Bronchial epithelial cell (primary cell): ENCODE results near the gene GLOD5. TPM values are rescaled to one million over a fixed set of nuclear protein-coding genes. Genes with fewer than 3 reads are reported as not detected.
A peak's percentile ranks its signal among the peaks of the same experiment; 100 is the strongest.

ENCODE experiments used
- DNase-seq: peaks from one replicate; pipeline ENCODE4 v3.0.0-alpha.2; 2010; ENCODE audit warnings: low read depth
- FAIRE-seq: peaks from 2 replicates; lab custom pipeline; 2011; peaks lifted over from hg19 to GRCh38; lab: Jason Lieb, UNC
- H3K27me3 ChIP-seq: 2 replicates; pipeline ENCODE4 v1.5.1; 2011; ENCODE audit warnings: low read length; ENCODE audit not compliant: control insufficient read depth, insufficient read depth
- H3K36me3 ChIP-seq: 2 replicates; pipeline ENCODE4 v1.5.1; 2011; ENCODE audit warnings: low read length; ENCODE audit not compliant: control insufficient read depth, insufficient read depth
- H3K4me3 ChIP-seq: 2 replicates; pipeline ENCODE4 v1.5.1; 2011; ENCODE audit warnings: mild to moderate bottlenecking, low read depth, low read length, control low read depth
- total RNA-seq: library from RNA; depleted of rRNA; stranded (reverse); fragments of >200 nt; gene quantifications from 2 replicates; pipeline ENCODE4 v1.2.1, GENCODE V29; 2014
- TF ChIP-seq, protein P1 (sequence below): IDR thresholded peaks from 2 replicates; pipeline ENCODE4 v1.5.1; 2011; ENCODE audit warnings: mild to moderate bottlenecking, moderate library complexity, low read length, control low read depth, inconsistent platforms; ENCODE audit not compliant: insufficient read depth, severe bottlenecking

Gene GLOD5
- total RNA-seq, 1 donor from 2014 or later, result not detected

DNA sequence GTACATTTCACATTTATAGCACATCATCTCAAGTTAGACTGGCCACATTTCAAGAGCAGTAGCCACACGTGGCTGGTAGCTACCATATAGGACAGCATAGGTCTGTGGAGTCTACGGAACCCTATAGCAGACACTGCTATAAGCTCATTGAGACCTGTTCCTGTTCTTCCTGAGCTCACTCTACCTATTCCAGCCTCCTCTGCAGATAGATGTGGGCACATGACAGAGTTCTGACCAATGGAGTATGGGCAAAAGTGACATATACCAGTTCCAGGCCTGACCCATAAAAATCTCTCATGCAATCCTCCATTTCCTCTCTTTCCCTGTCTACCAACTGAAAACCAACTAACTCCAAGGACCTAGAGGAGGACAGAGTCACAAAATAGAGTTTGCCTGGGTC lies 36.8 kb downstream of the GLOD5 start:
- no peak for FAIRE-seq
- TF ChIP-seq, protein P1, sequence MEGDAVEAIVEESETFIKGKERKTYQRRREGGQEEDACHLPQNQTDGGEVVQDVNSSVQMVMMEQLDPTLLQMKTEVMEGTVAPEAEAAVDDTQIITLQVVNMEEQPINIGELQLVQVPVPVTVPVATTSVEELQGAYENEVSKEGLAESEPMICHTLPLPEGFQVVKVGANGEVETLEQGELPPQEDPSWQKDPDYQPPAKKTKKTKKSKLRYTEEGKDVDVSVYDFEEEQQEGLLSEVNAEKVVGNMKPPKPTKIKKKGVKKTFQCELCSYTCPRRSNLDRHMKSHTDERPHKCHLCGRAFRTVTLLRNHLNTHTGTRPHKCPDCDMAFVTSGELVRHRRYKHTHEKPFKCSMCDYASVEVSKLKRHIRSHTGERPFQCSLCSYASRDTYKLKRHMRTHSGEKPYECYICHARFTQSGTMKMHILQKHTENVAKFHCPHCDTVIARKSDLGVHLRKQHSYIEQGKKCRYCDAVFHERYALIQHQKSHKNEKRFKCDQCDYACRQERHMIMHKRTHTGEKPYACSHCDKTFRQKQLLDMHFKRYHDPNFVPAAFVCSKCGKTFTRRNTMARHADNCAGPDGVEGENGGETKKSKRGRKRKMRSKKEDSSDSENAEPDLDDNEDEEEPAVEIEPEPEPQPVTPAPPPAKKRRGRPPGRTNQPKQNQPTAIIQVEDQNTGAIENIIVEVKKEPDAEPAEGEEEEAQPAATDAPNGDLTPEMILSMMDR, result no peak
- no peak for DNase-seq
- no peaks in the 10 kb centered on the region for H3K36me3 ChIP-seq
- H3K27me3 ChIP-seq, result no peaks in the 10 kb centered on the region
- no peak overlapping the region for H3K4me3 ChIP-seq

DNA sequence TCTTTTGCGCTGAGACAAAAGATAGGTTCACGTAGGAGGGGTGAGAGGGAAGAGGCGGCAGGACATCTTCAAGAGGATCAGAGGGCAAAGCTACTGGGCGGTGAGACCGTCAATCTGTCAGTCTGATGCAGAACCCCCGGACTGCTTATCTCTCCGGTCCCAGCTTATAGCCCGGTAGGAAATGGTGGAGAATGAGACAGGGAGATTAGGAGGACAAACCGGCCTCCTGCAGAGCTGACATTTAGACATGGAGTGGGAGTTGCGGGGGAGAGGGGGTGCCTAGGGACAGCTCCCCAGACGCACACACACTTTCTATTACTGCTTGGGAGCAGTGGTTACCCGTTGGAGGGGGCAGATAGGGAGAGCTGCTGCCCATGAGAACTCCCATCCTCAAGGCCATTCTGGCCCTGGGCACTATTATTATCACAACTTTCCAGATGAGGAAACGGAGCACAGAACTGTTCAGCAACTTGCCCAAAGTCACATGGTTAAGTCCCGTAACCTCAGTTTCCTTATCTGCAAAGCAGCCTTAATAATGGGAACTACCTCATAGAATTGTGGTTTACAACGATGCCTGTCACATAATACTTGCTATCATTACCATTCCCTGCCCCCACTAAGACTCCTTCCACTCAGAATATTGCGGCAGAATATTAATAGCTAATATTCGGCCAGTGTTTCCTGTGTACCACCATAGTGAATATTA lies 39.2 kb downstream of the GLOD5 start:
- TF ChIP-seq, protein P1, result no peak
- FAIRE-seq (no peak), DNase-seq (no peak)
- Histone ChIP-seq H3K27me3 (no peaks in the 10 kb centered on the region), H3K4me3 (peak overlapping the region; percentile 45), H3K36me3 (peaks cover 3% of the 10 kb centered on the region)

DNA sequence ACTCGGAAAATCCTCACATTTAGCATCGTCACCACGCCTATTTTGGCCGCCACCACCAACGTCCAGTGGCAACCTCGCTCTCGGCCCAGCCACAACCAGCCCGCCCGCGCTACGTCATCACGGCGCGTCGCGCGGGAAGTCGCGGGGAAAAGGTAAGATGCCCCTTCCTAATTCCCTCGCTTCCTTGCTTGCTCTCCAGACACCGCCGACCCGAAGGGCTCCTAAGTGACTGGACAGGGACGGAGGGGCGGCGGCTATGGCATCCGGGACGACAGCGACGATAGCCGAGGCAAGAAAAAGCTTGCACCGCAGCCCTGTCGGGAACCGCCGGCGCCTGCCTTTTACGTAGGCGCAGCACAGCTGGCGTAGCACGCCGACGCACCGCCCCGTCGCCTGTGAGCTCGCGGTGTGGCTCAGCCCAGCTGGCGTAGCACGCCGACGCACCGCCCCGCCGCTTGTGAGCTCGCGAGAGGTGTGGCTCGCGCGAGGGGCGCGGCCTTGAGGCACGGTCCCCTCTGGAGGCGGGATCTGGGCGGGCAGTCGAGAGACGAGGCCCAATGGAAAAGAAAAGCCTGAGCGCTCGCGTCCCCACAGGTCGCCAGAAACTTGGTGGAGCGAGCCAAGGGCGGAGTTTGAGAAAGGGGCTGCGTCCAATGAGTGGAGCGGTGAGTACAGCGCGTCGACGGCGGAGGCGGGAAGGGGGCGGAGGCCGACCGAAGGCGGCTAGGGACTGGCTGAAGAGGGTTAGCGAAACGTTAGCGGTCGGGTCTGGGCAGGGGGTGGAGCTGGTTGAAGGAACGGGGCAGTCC lies 39.9 kb downstream of the GLOD5 start, which contains the start of gene HDAC6:
Gene HDAC6, plus strand, starts transcription at position 788 of the 809 bp plus-strand sequence. CDS start 626 bp downstream, outside the sequence.
- peak; percentile 94 for DNase-seq
- H3K36me3 ChIP-seq, result peaks cover 3% of the 10 kb centered on the region
- H3K27me3 ChIP-seq, result no peaks in the 10 kb centered on the region
- FAIRE-seq, result no peak
- TF ChIP-seq, protein P1, result no peak
- peak within 1 kb of the TSS; percentile 67 for H3K4me3 ChIP-seq

DNA sequence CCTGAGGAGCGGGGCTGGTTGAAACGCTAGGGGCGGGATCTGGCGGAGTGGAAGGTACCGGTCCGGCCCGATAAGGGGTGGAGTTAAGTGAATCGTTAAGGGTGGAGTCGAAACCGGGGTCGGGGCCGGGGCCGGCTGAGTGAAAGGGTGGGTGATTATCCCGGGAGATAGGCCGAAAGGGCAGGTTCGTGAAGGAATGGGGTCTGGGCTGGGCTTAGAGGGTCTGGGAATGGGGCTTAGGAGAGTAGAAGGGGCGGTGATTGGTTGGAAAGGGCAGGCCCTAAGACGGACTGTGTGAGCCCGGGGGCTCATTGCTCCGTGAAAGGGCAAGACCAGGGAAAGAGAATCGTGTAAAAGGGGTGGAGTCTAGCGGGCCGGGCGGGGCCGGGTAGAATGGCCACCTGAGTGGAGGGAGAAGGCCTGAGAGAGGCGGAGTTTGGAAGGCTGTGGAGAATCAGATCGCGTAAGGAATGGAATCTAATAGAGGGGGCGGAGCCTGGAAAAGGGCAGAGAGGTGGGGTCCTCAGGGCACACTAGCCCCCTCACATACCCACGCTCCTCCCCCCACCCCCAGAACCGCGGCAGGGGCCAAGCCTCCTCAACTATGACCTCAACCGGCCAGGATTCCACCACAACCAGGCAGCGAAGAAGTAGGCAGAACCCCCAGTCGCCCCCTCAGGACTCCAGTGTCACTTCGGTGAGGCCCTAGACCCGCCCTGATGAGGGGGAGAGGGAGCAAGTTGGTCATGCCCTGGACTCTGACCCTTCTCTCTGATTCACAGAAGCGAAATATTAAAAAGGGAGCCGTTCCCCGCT lies 40.8 kb downstream of the GLOD5 start:
- DNase-seq, result peak; percentile 71
- TF ChIP-seq, protein P1, result no peak
- peaks cover 3% of the 10 kb centered on the region for H3K36me3 ChIP-seq
- H3K27me3 ChIP-seq, result no peaks in the 10 kb centered on the region
- FAIRE-seq, result no peak
- peak overlapping the region; percentile 67 for H3K4me3 ChIP-seq

DNA sequence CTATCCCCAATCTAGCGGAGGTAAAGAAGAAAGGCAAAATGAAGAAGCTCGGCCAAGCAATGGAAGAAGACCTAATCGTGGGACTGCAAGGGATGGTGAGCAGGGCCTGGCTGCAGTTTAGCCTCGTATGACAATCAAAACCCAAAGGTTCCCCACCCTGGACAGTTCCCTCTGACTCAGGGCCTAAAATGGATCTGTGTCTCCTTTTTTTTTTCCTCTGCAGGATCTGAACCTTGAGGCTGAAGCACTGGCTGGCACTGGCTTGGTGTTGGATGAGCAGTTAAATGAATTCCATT lies 41.3 kb downstream of the GLOD5 start:
- DNase-seq, result no peak
- no peaks in the 10 kb centered on the region for H3K27me3 ChIP-seq
- TF ChIP-seq, protein P1, result no peak
- peak overlapping the region; percentile 67 for H3K4me3 ChIP-seq
- no peak for FAIRE-seq
- peaks cover 3% of the 10 kb centered on the region for H3K36me3 ChIP-seq
